Testis (tissue), 2 donors: ENCODE results near the gene HYAL3.

Source experiments
- POLR2A ChIP-seq: fragments of 450-650 bp; IDR thresholded peaks from one replicate; pipeline ENCODE4 v1.6.1; 2017; ENCODE audit warnings: antibody characterized with exemption, mild to moderate bottlenecking, moderate library complexity
- TF ChIP-seq, protein P1 (sequence below), 3 experiments: fragments of 450-650 bp in 2 of 3; fragments of 200-600 bp in 1 of 3; sonication (generic) in 1 of 3; IDR thresholded peaks; one replicate each; pipeline ENCODE4 v1.5.1; 2016 to 2019; ENCODE audit warnings: antibody characterized with exemption in 3 of 3, mild to moderate bottlenecking in 2 of 3, moderate library complexity in 1 of 3

- no peak for TF ChIP-seq POLR2A
- TF ChIP-seq, protein P1, sequence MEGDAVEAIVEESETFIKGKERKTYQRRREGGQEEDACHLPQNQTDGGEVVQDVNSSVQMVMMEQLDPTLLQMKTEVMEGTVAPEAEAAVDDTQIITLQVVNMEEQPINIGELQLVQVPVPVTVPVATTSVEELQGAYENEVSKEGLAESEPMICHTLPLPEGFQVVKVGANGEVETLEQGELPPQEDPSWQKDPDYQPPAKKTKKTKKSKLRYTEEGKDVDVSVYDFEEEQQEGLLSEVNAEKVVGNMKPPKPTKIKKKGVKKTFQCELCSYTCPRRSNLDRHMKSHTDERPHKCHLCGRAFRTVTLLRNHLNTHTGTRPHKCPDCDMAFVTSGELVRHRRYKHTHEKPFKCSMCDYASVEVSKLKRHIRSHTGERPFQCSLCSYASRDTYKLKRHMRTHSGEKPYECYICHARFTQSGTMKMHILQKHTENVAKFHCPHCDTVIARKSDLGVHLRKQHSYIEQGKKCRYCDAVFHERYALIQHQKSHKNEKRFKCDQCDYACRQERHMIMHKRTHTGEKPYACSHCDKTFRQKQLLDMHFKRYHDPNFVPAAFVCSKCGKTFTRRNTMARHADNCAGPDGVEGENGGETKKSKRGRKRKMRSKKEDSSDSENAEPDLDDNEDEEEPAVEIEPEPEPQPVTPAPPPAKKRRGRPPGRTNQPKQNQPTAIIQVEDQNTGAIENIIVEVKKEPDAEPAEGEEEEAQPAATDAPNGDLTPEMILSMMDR (IDR thresholded peaks at IDR 0.05): no peak
These were observed 10.7 kb downstream of the HYAL3 start for GRCh38 chr3:50288387-50289007.
